Natural killer cell (primary cell): Measurements from ENCODE around the gene DNAJC19. TPM values are rescaled to one million over a fixed set of nuclear protein-coding genes. Genes with fewer than 3 reads are reported as not detected.
"Not testable (repeated sequence)": the region's sequence is repeated elsewhere in the genome, so short reads cannot be mapped to it uniquely, and the experiment has no call there.

ENCODE experiments used
- ATAC-seq, 3 donors: fragments of 150-1000 bp in 2 of 3; fragments of 200-7000 bp in 1 of 3; cut with Tn5 transposase; 1 replicate in 1 of 3; 2 replicates in 2 of 3; pipeline ENCODE4 v1.10.0; 2021; ENCODE audit warnings: mild to moderate bottlenecking in 2 of 3, moderate library complexity in 2 of 3
- DNase-seq, 2 donors: peaks; one replicate each; pipeline versions ENCODE4 v3.0.0 to v3.0.0-alpha.2; 2013 to 2021; ENCODE audit warnings: mixed read lengths in 1 of 2
- H3K27ac ChIP-seq: one replicate; pipeline ENCODE4 v1.5.1; 2013; ENCODE audit warnings: mild to moderate bottlenecking, low read length
- H3K27me3 ChIP-seq: one replicate; pipeline ENCODE4 v1.6.1; 2013; ENCODE audit warnings: low read length; ENCODE audit not compliant: control insufficient read depth, insufficient read depth
- H3K36me3 ChIP-seq: one replicate; pipeline ENCODE4 v1.6.1; 2013; ENCODE audit warnings: low read length; ENCODE audit not compliant: control insufficient read depth, insufficient read depth
- H3K4me1 ChIP-seq: one replicate; pipeline ENCODE4 v1.6.1; 2013; ENCODE audit warnings: low read length; ENCODE audit not compliant: control insufficient read depth, insufficient read depth
- H3K4me3 ChIP-seq: one replicate; pipeline ENCODE4 v1.5.1; 2013; ENCODE audit warnings: low read length
- H3K9me3 ChIP-seq: one replicate; pipeline ENCODE4 v1.6.1; 2013; ENCODE audit warnings: low read length; ENCODE audit not compliant: control insufficient read depth, insufficient read depth
- H3K27ac Mint-ChIP-seq, 2 donors: one replicate each; pipeline ENCODE4 v1.8.0; 2022; ENCODE audit warnings: mild to moderate bottlenecking in 2 of 2, mixed read lengths in 2 of 2, moderate library complexity in 1 of 2
- H3K27me3 Mint-ChIP-seq, 2 donors: one replicate each; pipeline ENCODE4 v1.8.0; 2022; ENCODE audit warnings: low read depth in 2 of 2, mixed read lengths in 2 of 2
- H3K36me3 Mint-ChIP-seq: one replicate; pipeline ENCODE4 v1.8.0; 2022; ENCODE audit warnings: mixed read lengths
- H3K4me1 Mint-ChIP-seq, 2 donors: one replicate each; pipeline ENCODE4 v1.8.0; 2022; ENCODE audit warnings: mixed read lengths in 2 of 2
- H3K4me3 Mint-ChIP-seq: one replicate; pipeline ENCODE4 v1.8.0; 2022; ENCODE audit warnings: mild to moderate bottlenecking, moderate library complexity, mixed read lengths
- H3K9me3 Mint-ChIP-seq, 2 donors: one replicate each; pipeline ENCODE4 v1.8.0; 2022; ENCODE audit warnings: mixed read lengths in 2 of 2
- WGBS: methylation state at CpG from one replicate; pipeline ENCODE4 v1.1.7; 2013; ENCODE audit warnings: missing lambda C conversion rate; ENCODE audit not compliant: insufficient coverage; 5-methylcytosine and 5-hydroxymethylcytosine counted together
- intact Hi-C: fragments of 100-400 bp; cut with micrococcal nuclease; formaldehyde crosslinking; loops from one replicate; pipeline ENCODE4 v1.14.2; 2022
- total RNA-seq, 4 donors: library from RNA; stranded (reverse); fragments of 120-200 nt in 1 of 4; gene quantifications; one replicate each; pipeline versions ENCODE4 v1.2.3 to v1.2.4, GENCODE V29; 2013 to 2022
- TF ChIP-seq, protein P1 (sequence below): fragments of 200-600 bp; IDR thresholded peaks from one replicate; pipeline ENCODE4 v1.8.0; 2022; ENCODE audit warnings: antibody characterized with exemption

The DNAJC19 gene
- total RNA-seq, 3 donors from 2014 or later (not counting 1 experiment from before 2014, with no cell fraction given), result 18.9 to 25.8 (median 22.2) TPM

DNA sequence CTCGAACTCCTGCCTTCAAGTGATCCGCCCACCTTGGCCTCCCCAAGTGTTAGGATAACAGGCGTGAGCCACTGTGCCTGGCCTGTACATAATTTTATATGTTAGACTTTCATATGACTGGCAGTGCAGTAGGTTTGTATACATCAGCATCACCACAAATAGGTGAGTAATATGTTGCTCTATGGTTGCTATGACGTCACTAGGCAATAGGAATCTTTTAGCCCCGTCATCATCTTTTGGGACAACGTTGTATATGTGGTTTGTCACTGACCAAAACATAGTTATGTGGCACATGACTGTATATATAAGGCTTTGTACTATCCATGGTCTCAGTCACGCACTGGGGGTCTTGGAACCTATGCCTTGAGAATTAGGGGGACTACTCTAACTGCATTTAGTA lies 17.0 kb upstream of the DNAJC19 start:
- Mint-ChIP-seq H3K27me3 (peaks cover 9 to 12% of the 10 kb centered on the region in 2 donors), H3K27ac (no peak overlapping the region), H3K9me3 (peaks cover 2 to 9% of the 10 kb centered on the region in 2 donors), H3K4me1 (no peaks in the 10 kb centered on the region), H3K4me3 (no peak overlapping the region), H3K36me3 (peaks cover 2% of the 10 kb centered on the region)
- no peaks in the 10 kb centered on the region for H3K36me3 ChIP-seq
- H3K27ac ChIP-seq, result no peak overlapping the region
- intact Hi-C loops, result no loop called here
- no peaks in the 10 kb centered on the region for H3K9me3 ChIP-seq
- ATAC-seq (no peak), DNase-seq (no peak)
- H3K4me1 ChIP-seq, result no peaks in the 10 kb centered on the region
- TF ChIP-seq, protein P1, sequence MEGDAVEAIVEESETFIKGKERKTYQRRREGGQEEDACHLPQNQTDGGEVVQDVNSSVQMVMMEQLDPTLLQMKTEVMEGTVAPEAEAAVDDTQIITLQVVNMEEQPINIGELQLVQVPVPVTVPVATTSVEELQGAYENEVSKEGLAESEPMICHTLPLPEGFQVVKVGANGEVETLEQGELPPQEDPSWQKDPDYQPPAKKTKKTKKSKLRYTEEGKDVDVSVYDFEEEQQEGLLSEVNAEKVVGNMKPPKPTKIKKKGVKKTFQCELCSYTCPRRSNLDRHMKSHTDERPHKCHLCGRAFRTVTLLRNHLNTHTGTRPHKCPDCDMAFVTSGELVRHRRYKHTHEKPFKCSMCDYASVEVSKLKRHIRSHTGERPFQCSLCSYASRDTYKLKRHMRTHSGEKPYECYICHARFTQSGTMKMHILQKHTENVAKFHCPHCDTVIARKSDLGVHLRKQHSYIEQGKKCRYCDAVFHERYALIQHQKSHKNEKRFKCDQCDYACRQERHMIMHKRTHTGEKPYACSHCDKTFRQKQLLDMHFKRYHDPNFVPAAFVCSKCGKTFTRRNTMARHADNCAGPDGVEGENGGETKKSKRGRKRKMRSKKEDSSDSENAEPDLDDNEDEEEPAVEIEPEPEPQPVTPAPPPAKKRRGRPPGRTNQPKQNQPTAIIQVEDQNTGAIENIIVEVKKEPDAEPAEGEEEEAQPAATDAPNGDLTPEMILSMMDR, result no peak
- 88% methylated on average over 7 of the region's 7 CpGs for WGBS
- H3K27me3 ChIP-seq, result no peaks in the 10 kb centered on the region
- H3K4me3 ChIP-seq, result no peak overlapping the region

DNA sequence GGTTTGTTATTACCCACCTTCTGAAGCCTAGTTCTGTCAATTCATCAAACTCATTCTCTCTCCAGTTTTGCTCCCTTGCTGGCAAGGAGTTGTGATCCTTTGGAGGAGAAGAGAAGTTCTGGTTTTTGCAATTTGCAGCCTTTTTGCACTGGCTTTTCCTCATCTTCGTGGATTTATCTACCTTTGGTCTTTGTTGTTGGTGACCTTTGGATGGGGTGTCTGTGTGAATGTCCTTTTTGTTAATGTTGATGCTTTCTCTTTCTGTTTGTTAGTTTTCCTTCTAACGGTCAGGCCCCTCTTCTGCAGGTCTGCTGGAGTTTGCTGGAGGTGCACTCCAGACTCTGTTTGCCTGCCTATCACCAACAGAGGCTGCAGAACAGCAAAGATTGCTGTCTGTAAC lies 13.9 kb upstream of the DNAJC19 start:
- 93% methylated on average over 2 of the region's 2 CpGs for WGBS
- H3K4me1 ChIP-seq, H3K36me3 ChIP-seq, H3K27ac Mint-ChIP-seq, H3K9me3 ChIP-seq, DNase-seq, H3K4me3 Mint-ChIP-seq, H3K4me3 ChIP-seq, H3K4me1 Mint-ChIP-seq, ATAC-seq, H3K27ac ChIP-seq, intact Hi-C loops, H3K27me3 ChIP-seq: not testable (repeated sequence)
- Mint-ChIP-seq H3K9me3 (peaks cover 2 to 12% of the 10 kb centered on the region in 2 donors), H3K36me3 (peaks cover 13% of the 10 kb centered on the region), H3K27me3 (peaks cover 13 to 19% of the 10 kb centered on the region in 2 donors)

DNA sequence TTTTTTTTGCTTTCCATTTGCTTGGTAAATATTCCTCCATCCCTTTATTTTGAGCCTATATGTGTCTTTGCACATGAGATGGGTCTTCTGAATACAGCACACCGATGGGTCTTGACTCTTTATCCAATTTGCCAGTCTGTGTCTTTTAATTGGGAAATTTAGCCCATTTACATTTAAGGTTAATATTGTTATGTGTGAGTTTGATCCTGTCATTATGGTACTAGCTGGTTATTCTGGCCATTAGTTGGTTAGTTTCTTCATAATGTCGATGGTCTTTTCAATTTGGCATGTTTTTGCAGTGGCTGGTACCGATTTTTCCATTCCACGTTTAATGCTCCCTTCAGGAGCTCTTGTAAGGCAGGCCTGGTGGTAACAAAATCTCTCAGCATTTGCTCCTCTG lies 12.8 kb upstream of the DNAJC19 start:
- H3K4me1 Mint-ChIP-seq, intact Hi-C loops, H3K27ac Mint-ChIP-seq, DNase-seq, H3K27ac ChIP-seq, H3K27me3 ChIP-seq, H3K4me3 Mint-ChIP-seq, ATAC-seq, H3K4me1 ChIP-seq, H3K9me3 ChIP-seq, H3K36me3 ChIP-seq, H3K4me3 ChIP-seq: not testable (repeated sequence)
- H3K36me3 Mint-ChIP-seq, result peaks cover 13% of the 10 kb centered on the region
- H3K9me3 Mint-ChIP-seq, result peaks cover 2 to 12% of the 10 kb centered on the region in 2 donors
- H3K27me3 Mint-ChIP-seq, result peaks cover 13 to 21% of the 10 kb centered on the region in 2 donors
- WGBS, result 91% methylated on average over 4 of the region's 4 CpGs

DNA sequence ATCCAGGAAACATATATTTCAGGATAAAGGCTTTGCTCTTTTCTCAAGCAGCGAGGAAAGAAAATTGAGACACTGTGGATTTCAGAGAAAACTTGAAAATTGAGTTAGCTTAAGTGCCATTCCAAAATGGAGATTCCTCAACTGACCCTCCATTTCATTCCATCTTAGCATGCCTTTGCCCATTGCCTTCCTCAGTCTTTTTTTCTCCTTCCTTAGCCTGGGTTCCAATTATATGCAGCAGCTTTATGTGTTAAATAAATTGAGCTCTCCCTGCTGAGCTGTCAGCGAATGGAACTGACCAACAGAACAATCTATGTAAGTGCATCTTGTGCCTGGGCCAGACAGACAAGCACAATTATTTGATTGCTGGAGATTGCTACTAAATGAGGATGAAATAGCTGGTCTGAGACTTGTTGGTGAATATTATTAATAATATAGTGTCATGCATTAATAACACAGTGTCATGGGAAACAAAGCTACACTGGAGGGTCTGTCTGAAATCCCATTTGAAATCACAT lies 6.9 kb upstream of the DNAJC19 start:
- Histone ChIP-seq H3K4me1 (no peaks in the 10 kb centered on the region), H3K4me3 (no peak overlapping the region), H3K9me3 (no peaks in the 10 kb centered on the region), H3K27me3 (no peaks in the 10 kb centered on the region), H3K27ac (no peak overlapping the region), H3K36me3 (no peaks in the 10 kb centered on the region)
- intact Hi-C loops, result no loop called here
- TF ChIP-seq, protein P1, result no peak
- no peak for DNase-seq
- 91% methylated on average over 2 of the region's 2 CpGs for WGBS
- H3K4me3 Mint-ChIP-seq, result no peak overlapping the region
- H3K36me3 Mint-ChIP-seq, result peaks cover 10% of the 10 kb centered on the region
- H3K9me3 Mint-ChIP-seq, result peaks cover 0 to 3% of the 10 kb centered on the region in 2 donors
- H3K27ac Mint-ChIP-seq, result no peak overlapping the region
- no peak for ATAC-seq
- no peaks in the 10 kb centered on the region for H3K4me1 Mint-ChIP-seq
- peaks cover 16 to 26% of the 10 kb centered on the region in 2 donors for H3K27me3 Mint-ChIP-seq
